Caco-2 (cell line): ENCODE results near the gene SMARCA2. TPM values are rescaled to one million over a fixed set of nuclear protein-coding genes. Genes with fewer than 3 reads are reported as not detected.

Experiments
- BruUV-seq: library from RNA; stranded (reverse); fragments of 400-500 nt; replicated peaks from 2 replicates; lab custom pipeline; 2021; lab: Mats Ljungman, UMichigan
- CTCF ChIA-PET: fragments of 300-600 bp; sonication (Branson Sonifier 250); formaldehyde crosslinking; loops from one replicate; lab custom pipeline; 2022; ENCODE audit warnings: antibody characterized with exemption; lab: Charles Lee
- POLR2A ChIA-PET: fragments of 300-600 bp; sonication (Branson Sonifier 250); formaldehyde crosslinking; loops from one replicate; lab custom pipeline; 2022; ENCODE audit warnings: antibody characterized with exemption; lab: Charles Lee
- DNase-seq, 2 experiments: peaks; one replicate each; pipeline versions ENCODE4 v3.0.0 to v3.0.0-alpha.2; 2020 to 2022
- H3K27me3 ChIP-seq: replicated peaks from 2 replicates; pipeline ENCODE4 v1.6.0; 2011; ENCODE audit warnings: low read length; ENCODE audit not compliant: control insufficient read depth, insufficient read depth
- H3K36me3 ChIP-seq: 2 replicates; pipeline ENCODE4 v1.5.1; 2011; ENCODE audit warnings: low read length; ENCODE audit not compliant: control insufficient read depth, insufficient read depth
- H3K4me1 ChIP-seq: fragments of 250-450 bp; sonication (Bioruptor Pico); 2 replicates; pipeline ENCODE4 v1.5.1; 2020; ENCODE audit warnings: mild to moderate bottlenecking
- H3K4me3 ChIP-seq: 2 replicates; pipeline ENCODE4 v1.5.1; 2011; ENCODE audit warnings: low read depth, mild to moderate bottlenecking, control low read depth, low read length
- H3K9me3 ChIP-seq: fragments of 250-450 bp; sonication (Bioruptor Pico); 2 replicates; pipeline ENCODE4 v1.5.1; 2020; ENCODE audit warnings: mild to moderate bottlenecking, moderate library complexity
- H3K27ac Mint-ChIP-seq: one replicate; pipeline ENCODE4 v1.8.0; 2022; ENCODE audit warnings: mixed read lengths; ENCODE audit not compliant: unreplicated experiment
- H3K27me3 Mint-ChIP-seq: one replicate; pipeline ENCODE4 v1.8.0; 2022; ENCODE audit warnings: mixed read lengths; ENCODE audit not compliant: insufficient read depth, unreplicated experiment
- H3K36me3 Mint-ChIP-seq: one replicate; pipeline ENCODE4 v1.8.0; 2022; ENCODE audit warnings: mild to moderate bottlenecking, mixed read lengths; ENCODE audit not compliant: insufficient read depth, unreplicated experiment
- H3K4me1 Mint-ChIP-seq: one replicate; pipeline ENCODE4 v1.8.0; 2022; ENCODE audit warnings: low read depth, mixed read lengths; ENCODE audit not compliant: unreplicated experiment
- H3K4me3 Mint-ChIP-seq: one replicate; pipeline ENCODE4 v1.8.0; 2022; ENCODE audit warnings: mild to moderate bottlenecking, moderate library complexity, mixed read lengths; ENCODE audit not compliant: unreplicated experiment
- H3K9me3 Mint-ChIP-seq: one replicate; pipeline ENCODE4 v1.8.0; 2022; ENCODE audit warnings: mixed read lengths; ENCODE audit not compliant: unreplicated experiment
- intact Hi-C: fragments of 100-400 bp; cut with micrococcal nuclease; formaldehyde crosslinking; loops from one replicate; pipeline ENCODE4 v1.10.0; 2022; ENCODE audit not compliant: unreplicated experiment
- total RNA-seq: library from RNA; stranded (reverse); gene quantifications from 2 replicates; pipeline ENCODE4 v1.2.3, GENCODE V29; 2022
- TF ChIP-seq, protein P1 (sequence below), 2 experiments: fragments of 200-600 bp in 1 of 2; IDR thresholded peaks; 1 replicate in 1 of 2; 2 replicates in 1 of 2; pipeline versions ENCODE4 v1.5.1 to v1.8.0; 2011 to 2022; ENCODE audit warnings: antibody characterized with exemption in 1 of 2, control low read depth in 1 of 2, inconsistent platforms in 1 of 2, low read depth in 1 of 2, low read length in 1 of 2, mild to moderate bottlenecking in 1 of 2, moderate library complexity in 1 of 2; ENCODE audit not compliant: insufficient read depth in 1 of 2, severe bottlenecking in 1 of 2, unreplicated experiment in 1 of 2

Gene SMARCA2
- total RNA-seq, 1 experiment from 2014 or later: 13.5 TPM

DNA sequence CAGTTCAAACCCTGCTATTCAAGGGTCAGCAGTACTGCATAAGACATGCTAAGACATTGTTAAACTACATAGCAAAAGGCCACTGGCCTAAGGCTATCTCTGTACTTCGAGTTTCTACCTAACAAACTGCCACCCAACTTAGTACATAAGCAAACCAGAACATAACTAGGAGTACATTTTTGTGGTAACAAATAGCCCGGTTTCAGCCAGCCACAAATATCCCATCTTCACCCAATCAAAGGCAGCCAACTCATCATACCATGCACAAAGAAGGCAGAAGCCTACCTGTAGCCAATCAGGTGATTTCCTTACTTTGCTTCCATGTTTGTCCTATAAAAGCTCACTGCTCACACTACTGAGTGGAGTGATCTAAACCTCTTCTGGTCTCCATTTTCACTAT is 201.4 kb downstream of the SMARCA2 start:
- CTCF ChIA-PET: no interaction called here
- no peaks in the 10 kb centered on the region for H3K36me3 Mint-ChIP-seq
- TF ChIP-seq, protein P1, sequence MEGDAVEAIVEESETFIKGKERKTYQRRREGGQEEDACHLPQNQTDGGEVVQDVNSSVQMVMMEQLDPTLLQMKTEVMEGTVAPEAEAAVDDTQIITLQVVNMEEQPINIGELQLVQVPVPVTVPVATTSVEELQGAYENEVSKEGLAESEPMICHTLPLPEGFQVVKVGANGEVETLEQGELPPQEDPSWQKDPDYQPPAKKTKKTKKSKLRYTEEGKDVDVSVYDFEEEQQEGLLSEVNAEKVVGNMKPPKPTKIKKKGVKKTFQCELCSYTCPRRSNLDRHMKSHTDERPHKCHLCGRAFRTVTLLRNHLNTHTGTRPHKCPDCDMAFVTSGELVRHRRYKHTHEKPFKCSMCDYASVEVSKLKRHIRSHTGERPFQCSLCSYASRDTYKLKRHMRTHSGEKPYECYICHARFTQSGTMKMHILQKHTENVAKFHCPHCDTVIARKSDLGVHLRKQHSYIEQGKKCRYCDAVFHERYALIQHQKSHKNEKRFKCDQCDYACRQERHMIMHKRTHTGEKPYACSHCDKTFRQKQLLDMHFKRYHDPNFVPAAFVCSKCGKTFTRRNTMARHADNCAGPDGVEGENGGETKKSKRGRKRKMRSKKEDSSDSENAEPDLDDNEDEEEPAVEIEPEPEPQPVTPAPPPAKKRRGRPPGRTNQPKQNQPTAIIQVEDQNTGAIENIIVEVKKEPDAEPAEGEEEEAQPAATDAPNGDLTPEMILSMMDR (IDR thresholded peaks at IDR 0.05; ENCODE audit: insufficient read depth in 1 of 2, low read depth in 1 of 2, low read length in 1 of 2, severe bottlenecking in 1 of 2, unreplicated experiment in 1 of 2): no peak
- H3K4me3 ChIP-seq: no peak overlapping the region
- H3K27ac Mint-ChIP-seq: no peak overlapping the region
- no peaks in the 10 kb centered on the region for H3K4me1 ChIP-seq
- H3K9me3 ChIP-seq: no peaks in the 10 kb centered on the region
- no peaks in the 10 kb centered on the region for H3K9me3 Mint-ChIP-seq
- no peak for DNase-seq
- H3K4me3 Mint-ChIP-seq: no peak overlapping the region
- BruUV-seq: no TSS peak
- H3K27me3 Mint-ChIP-seq: no peaks in the 10 kb centered on the region
- POLR2A ChIA-PET: no interaction called here
- no peaks in the 10 kb centered on the region for H3K27me3 ChIP-seq
- H3K4me1 Mint-ChIP-seq: peaks cover 6% of the 10 kb centered on the region
- intact Hi-C loops: no loop called here
- no peaks in the 10 kb centered on the region for H3K36me3 ChIP-seq

DNA sequence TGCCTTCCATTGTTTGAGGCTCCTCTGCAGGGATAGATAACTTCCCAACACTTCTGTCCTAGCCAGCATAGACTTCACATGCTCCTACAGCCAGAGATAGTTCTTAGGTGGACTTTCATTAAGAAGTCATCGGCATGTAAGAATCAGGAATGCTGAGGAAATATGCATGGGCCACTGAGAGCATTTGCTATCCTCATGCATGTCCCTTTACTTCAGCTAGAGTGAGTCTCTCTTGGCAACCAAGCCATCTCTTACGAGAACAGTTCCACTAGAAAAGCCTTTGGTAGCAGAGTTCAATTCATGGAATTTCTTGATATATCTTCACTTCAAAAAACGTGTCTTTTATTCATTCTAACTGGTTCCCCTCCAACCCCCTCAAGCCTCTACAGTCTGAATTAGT is 202.4 kb downstream of the SMARCA2 start:
- Histone ChIP-seq H3K4me3 (no peak overlapping the region), H3K36me3 (no peaks in the 10 kb centered on the region), H3K27me3 (no peaks in the 10 kb centered on the region), H3K9me3 (no peaks in the 10 kb centered on the region), H3K4me1 (no peaks in the 10 kb centered on the region)
- no peak for DNase-seq
- no peaks in the 10 kb centered on the region for H3K27me3 Mint-ChIP-seq
- no TSS peak for BruUV-seq
- H3K4me1 Mint-ChIP-seq: peaks cover 6% of the 10 kb centered on the region
- no peaks in the 10 kb centered on the region for H3K36me3 Mint-ChIP-seq
- intact Hi-C loops: no loop called here
- no peak overlapping the region for H3K4me3 Mint-ChIP-seq
- no peak overlapping the region for H3K27ac Mint-ChIP-seq
- no peaks in the 10 kb centered on the region for H3K9me3 Mint-ChIP-seq
- TF ChIP-seq, protein P1 (IDR thresholded peaks at IDR 0.05; ENCODE audit: insufficient read depth in 1 of 2, low read depth in 1 of 2, low read length in 1 of 2, severe bottlenecking in 1 of 2, unreplicated experiment in 1 of 2): no peak
- CTCF ChIA-PET: no interaction called here
- POLR2A ChIA-PET: no interaction called here

DNA sequence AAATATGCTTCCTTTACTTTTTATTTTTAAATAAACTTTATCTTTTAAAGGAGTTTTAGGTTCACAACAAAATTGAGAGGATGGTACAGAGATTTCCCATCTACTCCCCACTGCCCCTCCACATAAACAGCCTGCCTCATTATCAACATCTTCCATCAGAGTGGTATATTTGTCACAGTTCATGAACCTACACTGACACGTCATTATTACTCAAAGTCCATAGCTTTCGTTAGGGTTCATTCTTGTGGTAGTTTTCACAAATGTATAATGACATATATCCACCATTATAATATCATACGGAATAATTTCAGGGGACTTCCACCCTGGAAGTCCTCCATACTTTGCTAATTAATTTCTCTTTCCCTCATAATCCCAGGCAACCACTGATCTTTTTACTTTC is 204.9 kb downstream of the SMARCA2 start:
- Mint-ChIP-seq H3K27me3 (no peaks in the 10 kb centered on the region), H3K4me1 (no peaks in the 10 kb centered on the region), H3K36me3 (no peaks in the 10 kb centered on the region), H3K9me3 (no peaks in the 10 kb centered on the region), H3K27ac (no peak overlapping the region), H3K4me3 (no peak overlapping the region)
- H3K4me3 ChIP-seq: no peak overlapping the region
- H3K27me3 ChIP-seq: no peaks in the 10 kb centered on the region
- TF ChIP-seq, protein P1 (IDR thresholded peaks at IDR 0.05; ENCODE audit: insufficient read depth in 1 of 2, low read depth in 1 of 2, low read length in 1 of 2, severe bottlenecking in 1 of 2, unreplicated experiment in 1 of 2): no peak
- intact Hi-C loops: no loop called here
- H3K9me3 ChIP-seq: no peaks in the 10 kb centered on the region
- CTCF ChIA-PET: no interaction called here
- DNase-seq: no peak
- POLR2A ChIA-PET: no interaction called here
- no peaks in the 10 kb centered on the region for H3K4me1 ChIP-seq
- no peaks in the 10 kb centered on the region for H3K36me3 ChIP-seq
- no TSS peak for BruUV-seq
